ENCODE measurements around the gene PDSS1.

PDSS1 gene

GRCh38 chr10:26698909-26699308 is 1.4 kb downstream of the PDSS1 start:
- no peak for DNase-seq (ENCODE audit: low read depth in 2 of 3, low spot score in 1 of 3)

GRCh38 chr10:26699631-26700030 is 2.1 kb downstream of the PDSS1 start:
- DNase-seq (ENCODE audit: low read depth in 2 of 3, low spot score in 1 of 3) = no peak

- DNase-seq (ENCODE audit: low read depth in 2 of 3, low spot score in 1 of 3) = no peak
Measured at GRCh38 chr10:26700884-26701630, 3.6 kb downstream of the PDSS1 start.

- no peak for DNase-seq (ENCODE audit: low read depth in 2 of 3, low spot score in 1 of 3)
Measured at GRCh38 chr10:26703096-26703495, 5.6 kb downstream of the PDSS1 start.

- no peak for DNase-seq (ENCODE audit: low read depth in 2 of 3, low spot score in 1 of 3)
Measured at GRCh38 chr10:26703974-26704373, 6.5 kb downstream of the PDSS1 start.

- DNase-seq (ENCODE audit: low read depth in 2 of 3, low spot score in 1 of 3) = no peak
Measured at GRCh38 chr10:26706206-26706605, 8.7 kb downstream of the PDSS1 start.

GRCh38 chr10:26706936-26707335 is 9.4 kb downstream of the PDSS1 start:
- no peak for DNase-seq (ENCODE audit: low read depth in 2 of 3, low spot score in 1 of 3)

- no peak for DNase-seq (ENCODE audit: low read depth in 2 of 3, low spot score in 1 of 3)
Measured at GRCh38 chr10:26711324-26711723, 13.8 kb downstream of the PDSS1 start.

GRCh38 chr10:26714415-26715136 is 17.1 kb downstream of the PDSS1 start:
- DNase-seq (ENCODE audit: low read depth in 2 of 3, low spot score in 1 of 3) = no peak

- no peak for DNase-seq (ENCODE audit: low read depth in 2 of 3, low spot score in 1 of 3)
Measured at GRCh38 chr10:26715137-26715487, 17.6 kb downstream of the PDSS1 start.

- DNase-seq (ENCODE audit: low read depth in 2 of 3, low spot score in 1 of 3) = no peak
Measured at GRCh38 chr10:26717476-26717875, 20.0 kb downstream of the PDSS1 start.

- no peak for DNase-seq (ENCODE audit: low read depth in 2 of 3, low spot score in 1 of 3)
Measured at GRCh38 chr10:26721561-26721960, 24.1 kb downstream of the PDSS1 start.

- DNase-seq (ENCODE audit: low read depth in 2 of 3, low spot score in 1 of 3) = no peak
Measured at GRCh38 chr10:26723016-26723415, 25.5 kb downstream of the PDSS1 start.

GRCh38 chr10:26725837-26726727 is 28.6 kb downstream of the PDSS1 start:
- DNase-seq (ENCODE audit: low read depth in 2 of 3, low spot score in 1 of 3) = no peak

GRCh38 chr10:26727005-26727404 is 29.5 kb downstream of the PDSS1 start:
- no peak for DNase-seq (ENCODE audit: low read depth in 2 of 3, low spot score in 1 of 3)

GRCh38 chr10:26728957-26729356 is 31.5 kb downstream of the PDSS1 start:
- no peak for DNase-seq (ENCODE audit: low read depth in 2 of 3, low spot score in 1 of 3)

- DNase-seq (ENCODE audit: low read depth in 2 of 3, low spot score in 1 of 3) = no peak
Measured at GRCh38 chr10:26729395-26729794, 31.9 kb downstream of the PDSS1 start.

- DNase-seq (ENCODE audit: low read depth in 2 of 3, low spot score in 1 of 3) = no peak
Measured at GRCh38 chr10:26730552-26730951, 33.1 kb downstream of the PDSS1 start.

GRCh38 chr10:26733750-26734568 is 36.5 kb downstream of the PDSS1 start:
- no peak for DNase-seq (ENCODE audit: low read depth in 2 of 3, low spot score in 1 of 3)

GRCh38 chr10:26735435-26735834 is 37.9 kb downstream of the PDSS1 start:
- no peak for DNase-seq (ENCODE audit: low read depth in 2 of 3, low spot score in 1 of 3)

GRCh38 chr10:26737730-26738129 is 40.2 kb downstream of the PDSS1 start:
- DNase-seq (ENCODE audit: low read depth in 2 of 3, low spot score in 1 of 3) = peak in 1 of 3 donors; percentile 40

All from stimulated activated CD4-positive, alpha-beta T cell treated with anti-CD3 and anti-CD28 coated beads, Interleukin-12 subunit alpha, Interleukin-12 subunit beta, amount 100 ng/mL, for 48 hours (primary cell).